Activated CD4-positive, alpha-beta T cell treated with anti-CD3 and anti-CD28 coated beads, Interleukin-2, amount 50 U/mL, for 1 hour (primary cell): ENCODE measurements around the gene SYNPR.

Experiments
- DNase-seq: peaks from one replicate; pipeline ENCODE4 v3.0.0-alpha.2; 2020

Gene SYNPR

DNA sequence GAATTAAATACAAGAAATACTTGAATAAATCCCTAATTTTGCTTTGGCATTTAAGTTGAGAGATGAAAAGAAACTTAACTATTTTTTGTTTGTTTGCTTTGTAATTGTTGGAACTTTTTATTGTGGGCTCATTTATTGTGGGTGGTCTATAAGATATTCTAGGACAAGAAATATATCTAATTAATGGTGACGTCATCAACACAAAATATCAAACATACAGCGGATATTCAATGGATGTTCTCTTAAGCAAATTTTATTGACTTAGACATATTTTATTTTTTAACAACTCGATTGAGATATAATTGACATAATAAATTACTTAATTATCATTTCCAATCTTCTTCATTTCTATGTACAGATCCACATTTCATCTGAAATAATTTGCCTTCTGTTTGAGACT, 30.0 kb downstream of the SYNPR start:
- DNase-seq, result no peak

DNA sequence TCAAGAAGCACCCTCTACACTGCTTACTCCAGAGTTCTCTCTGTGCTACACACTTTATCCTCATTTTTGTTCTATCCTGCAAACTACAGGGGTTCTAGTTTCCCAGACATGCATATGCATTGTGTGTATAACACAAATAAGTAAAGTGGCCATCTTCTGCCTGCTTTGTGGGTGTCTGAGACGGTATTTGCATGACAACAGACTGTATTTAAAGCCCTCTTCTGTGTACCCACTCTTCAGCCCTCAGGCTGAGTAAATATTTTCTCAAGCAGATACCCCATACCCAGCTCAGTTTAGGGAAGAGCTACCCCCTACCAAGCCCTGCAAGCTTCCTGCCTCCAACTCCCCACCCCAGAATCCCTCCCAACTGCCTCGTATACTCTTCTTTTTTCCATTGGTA, 31.7 kb downstream of the SYNPR start:
- no peak for DNase-seq

DNA sequence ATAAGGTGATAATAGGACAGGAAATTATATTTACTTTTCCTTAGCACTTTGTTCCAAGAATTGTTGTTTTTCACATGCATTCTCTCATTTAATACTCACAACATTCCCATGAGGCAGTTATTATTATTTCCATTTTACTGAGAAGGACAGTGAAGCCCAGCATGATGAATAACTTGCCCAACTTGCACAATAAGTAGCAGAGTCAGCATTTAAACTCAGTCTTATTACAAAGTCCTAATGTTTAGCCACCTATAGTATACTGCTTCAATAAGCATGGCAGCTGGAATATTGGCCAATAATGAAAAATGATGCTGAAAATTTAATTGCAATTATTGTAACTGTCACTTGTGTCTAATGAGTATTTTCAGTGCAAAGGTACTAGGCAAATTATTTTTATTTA, 45.7 kb downstream of the SYNPR start:
- DNase-seq, result no peak

DNA sequence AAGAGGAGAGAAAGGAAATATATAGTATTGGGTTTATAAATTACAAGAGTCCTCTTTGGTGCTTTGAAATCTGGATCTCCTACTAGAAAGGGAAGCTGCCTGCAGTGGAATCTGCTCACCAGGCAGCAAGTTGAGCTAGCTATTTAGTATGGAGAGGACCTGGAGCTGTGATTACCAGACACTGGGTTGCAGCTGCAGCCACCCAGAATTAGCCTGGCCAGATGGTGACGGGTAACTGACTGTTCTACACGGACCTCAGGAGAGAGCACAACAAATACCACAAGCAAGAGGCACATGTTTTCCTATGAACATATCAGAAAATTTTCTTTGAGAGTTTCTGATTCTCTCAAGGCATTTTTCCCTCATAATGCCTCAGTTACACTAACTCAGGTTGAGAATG, 46.5 kb downstream of the SYNPR start:
- DNase-seq, result no peak

DNA sequence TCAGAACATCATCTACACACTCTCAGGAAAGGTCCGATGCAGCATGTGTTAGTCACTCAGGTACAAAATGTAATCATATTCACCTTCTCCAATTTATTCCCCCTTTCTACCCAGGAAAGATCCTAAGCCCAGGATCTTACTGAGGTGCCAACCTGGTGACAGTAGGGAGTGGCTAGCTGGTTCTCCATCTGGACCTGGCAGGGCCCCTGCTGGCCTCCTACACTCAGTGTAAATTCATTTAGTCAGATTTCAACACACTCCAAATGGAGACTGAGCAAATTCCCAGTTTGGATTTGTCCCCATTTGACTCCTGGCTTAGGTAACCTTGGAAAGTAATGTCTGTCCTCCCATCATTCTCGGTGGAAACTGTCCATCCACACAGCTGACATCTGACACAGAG, 47.3 kb downstream of the SYNPR start:
- no peak for DNase-seq

DNA sequence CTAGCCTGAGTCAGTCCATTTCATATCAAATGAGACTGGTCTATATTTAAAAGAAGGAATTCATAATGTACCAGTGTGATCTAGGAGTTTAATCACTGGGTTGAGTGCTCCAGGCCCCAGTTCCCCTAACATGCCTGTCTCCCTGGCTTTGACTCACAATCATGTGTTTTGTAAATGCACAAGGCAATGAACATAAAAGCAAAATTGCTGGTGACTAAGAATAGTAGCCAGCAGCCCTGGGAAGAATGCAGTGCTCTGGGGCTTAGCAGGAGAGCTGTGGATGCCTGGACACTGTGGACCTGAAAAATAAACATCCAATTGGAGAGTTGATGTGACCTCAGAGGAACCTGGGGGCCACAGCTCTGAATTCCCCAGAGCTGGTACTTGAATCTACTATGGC, 50.3 kb downstream of the SYNPR start:
- no peak for DNase-seq

DNA sequence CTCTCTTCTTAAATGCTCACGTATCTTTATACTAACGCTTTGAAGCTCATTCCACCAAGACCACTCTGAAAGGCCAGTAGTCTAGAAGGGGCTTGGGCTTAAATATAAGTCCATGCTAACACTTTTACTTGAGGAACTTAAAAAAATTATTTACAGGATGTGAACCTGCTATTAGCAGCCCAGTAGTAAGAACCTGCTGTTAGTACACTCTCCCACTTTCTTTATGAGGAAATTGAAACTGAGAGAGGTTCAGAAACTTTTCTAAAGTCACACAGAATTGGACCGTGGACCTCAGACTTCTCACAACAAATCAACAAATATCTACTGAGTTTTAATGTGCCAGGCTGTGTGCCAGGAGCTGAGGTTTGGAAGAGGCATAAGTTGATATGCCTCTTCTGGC, 53.4 kb downstream of the SYNPR start:
- no peak for DNase-seq

DNA sequence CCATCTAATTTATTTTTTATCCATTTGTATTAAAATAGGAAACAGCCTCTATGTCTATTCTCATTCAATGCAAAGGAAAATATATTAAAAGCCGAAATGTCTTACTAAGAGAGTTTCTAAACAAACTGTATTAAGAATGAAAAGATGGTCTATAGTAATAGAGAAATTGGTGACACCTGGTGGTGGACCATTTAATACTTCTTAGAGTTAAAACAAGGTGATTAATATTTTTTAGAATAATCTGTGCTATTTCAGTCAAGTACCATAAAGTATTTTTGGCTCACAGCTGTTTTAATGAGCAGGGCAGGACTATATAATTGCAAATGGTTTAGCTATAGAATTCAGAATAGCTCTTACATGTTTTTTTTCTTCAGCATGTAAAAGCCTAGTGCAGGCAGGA, 55.7 kb downstream of the SYNPR start:
- DNase-seq, result no peak

DNA sequence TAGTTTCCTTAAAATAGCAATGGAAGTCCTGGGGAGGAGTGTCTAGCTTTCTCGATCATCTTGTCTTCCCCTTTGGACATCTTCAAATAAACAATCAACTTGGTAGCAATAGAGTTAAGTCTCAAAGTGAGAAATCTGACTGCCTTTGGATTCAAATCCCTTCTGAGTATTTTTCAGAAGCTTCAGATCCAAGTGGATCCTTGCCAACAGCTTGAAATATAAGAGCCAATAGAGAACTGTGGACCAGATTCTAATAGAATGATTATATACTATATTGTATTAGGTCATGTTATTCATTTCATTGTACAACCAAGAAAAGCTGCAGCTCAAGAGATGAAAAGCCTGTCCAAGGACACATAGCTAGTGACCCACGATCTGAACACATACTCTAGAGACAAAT, 60.2 kb downstream of the SYNPR start:
- no peak for DNase-seq

DNA sequence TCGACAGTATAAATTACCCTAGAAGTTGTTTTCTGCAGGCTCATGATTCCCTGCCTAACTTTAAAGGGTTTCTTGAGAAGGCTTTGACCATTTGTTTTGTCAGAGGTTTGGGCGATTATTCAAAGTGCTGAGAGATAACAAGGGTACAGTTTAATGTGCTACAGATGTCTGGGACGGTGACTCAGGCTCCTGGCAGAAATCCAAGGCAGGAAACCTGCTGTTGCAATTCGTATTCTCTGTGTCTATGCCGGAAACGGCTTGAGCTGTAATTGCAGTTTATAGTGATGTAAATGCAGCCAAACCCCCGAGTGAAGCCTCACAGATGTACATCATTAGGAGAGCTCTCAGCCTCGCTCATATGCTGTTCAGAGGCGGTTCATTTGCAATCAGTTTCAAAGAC, 65.6 kb downstream of the SYNPR start:
- DNase-seq, result peak; percentile 8

DNA sequence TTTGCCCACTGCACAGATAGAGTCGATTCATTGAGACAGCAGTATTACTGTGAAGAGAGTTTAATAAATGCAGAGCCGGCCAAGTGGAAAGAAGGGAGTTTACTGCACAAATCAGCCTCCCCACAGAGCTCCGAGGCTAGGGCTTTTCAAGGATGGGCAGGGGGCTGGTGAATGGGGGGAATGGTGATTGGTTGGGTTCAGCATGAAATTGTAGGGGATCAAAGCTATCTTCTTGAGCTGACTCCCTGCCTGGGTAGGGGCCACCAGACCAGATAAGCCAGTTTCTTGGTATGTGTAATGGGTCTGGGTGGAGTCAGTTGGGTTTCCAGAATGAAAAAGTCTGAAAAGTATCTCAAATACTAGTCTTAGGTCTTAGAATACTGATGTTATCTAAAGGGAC, 66.6 kb downstream of the SYNPR start:
- DNase-seq, result no peak

DNA sequence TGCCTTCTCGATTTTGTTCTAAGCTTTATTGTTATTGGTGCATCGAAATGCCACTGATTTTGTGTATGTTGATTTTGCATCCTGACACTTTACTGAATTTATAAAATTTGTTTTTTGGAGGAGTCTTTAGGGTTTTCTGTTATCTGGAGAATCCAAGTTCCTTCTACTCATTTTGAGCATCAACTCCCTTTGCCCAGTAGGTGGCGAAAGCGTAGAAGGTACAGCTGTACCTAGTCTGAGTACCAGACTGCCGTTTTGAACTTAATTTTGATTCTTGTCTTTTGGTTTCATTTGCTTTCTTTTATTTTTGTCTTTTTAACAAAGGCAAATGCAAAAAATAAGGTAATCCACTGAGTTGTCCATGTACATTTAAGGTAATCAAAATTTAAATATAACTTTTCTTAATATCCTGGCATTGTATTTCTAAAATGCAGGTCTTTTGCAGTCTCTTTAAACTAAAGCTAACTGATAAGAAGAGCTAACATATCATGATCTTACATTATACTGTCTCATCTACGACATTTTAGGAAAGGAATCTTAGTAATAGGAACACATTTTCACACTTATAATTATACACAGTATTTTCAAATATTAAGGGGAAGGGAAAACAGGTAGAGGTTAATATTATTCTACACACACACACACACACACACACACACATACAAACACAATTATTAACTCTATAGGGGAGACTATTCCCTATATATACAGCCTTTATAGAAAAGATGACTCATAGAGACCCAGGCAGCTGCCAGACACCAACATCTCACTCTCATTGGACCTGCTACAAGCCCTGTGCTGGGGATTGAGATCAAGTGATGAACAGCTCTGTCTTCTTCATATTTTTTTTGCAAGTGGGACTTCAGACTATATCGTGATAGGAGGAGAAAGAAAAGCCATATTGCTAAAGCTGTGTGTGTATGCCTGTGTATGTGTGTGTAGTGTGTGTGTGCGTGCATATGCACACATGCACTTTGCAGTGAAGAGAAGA, 71.8 kb downstream of the SYNPR start:
- DNase-seq, result peak; percentile 6

DNA sequence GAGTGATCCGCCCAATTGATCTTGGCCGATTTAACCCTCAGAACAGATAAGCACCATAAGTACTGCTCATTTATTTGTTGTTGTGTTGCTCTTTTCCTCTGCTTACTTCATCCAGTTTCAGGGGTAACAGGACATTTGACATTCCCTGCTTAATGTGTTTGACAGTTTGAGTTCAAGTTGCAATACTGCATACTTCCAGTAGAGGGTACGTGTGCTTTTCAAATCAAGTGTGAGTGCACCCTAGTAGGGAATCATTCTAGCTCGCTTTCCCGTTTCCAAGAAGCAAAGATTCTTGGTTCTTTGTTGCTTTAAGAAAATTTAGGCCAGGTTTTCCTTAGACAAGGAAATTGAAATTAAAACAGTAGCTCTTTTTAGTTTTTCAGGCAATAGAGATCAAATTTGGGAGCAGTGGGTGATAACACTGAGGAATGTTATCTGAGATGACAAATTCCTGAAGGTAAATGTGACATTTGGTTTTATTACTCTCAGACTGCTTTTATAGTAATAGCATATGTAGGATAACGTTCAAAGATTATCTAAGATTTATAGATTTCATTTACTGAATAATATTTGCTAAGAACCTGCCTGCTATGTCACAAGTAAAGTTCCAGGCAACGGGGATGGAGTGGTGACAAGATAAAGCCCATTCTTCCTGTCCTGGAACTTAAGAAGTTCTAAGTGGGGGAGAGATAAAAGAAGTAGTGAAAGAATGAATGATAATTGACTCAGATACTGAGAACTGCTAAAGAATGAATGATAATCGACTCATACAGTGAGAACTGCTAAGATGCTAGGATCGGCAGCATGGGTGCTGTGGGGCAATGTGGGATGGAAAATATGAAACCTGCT, 73.3 kb downstream of the SYNPR start:
- DNase-seq, result no peak

DNA sequence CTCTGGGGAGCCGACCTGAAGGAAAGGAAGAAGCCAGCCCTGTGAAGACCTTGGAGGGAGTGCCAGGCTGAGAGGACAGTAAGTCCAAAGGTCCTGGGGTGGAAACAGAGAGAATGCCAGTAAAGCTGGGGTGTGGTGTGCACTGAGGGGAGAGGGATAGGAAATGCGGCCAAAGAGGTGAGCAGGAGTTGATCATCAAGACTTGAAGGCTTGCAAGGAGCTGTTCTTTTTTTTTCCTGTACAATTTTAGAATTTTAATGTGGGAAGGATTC, 73.8 kb downstream of the SYNPR start:
- DNase-seq, result no peak

DNA sequence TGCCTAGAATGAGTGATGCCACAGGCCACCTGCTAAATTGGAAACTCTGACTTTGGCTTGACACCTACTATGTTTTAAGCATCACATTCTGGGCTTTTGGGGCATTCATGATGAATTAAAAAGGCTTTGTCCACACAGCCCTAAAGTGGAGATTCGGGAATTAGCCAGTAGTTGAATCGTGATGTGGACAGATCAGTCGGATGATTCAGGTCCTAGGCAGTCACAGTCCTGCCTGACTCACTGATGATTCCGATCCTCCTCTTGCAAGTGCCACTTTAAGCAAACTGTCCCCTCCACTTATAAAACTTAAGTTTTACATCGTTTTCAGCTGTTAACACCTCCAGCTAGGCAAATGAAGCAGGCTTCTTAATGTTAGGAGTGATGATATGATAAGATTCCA, 75.3 kb downstream of the SYNPR start:
- no peak for DNase-seq

DNA sequence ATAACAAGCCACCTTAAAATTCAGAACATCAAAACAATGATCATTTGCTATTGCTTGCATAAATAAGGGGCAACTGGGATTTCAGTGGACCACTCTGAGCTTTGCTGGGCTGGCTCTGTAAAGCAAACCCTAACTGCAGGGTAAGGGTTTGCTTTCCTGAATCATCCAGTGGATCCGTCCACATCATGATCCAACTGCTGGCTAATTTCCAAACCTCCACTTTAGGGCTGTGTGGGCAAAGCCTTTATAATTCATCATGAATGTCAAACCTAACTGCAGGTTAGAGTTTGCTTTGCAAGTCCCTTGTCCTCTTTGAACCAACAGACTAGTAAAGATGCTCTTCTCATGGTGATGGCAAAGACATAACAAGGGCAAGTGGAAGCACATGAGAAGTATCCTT, 76.1 kb downstream of the SYNPR start:
- DNase-seq, result no peak

DNA sequence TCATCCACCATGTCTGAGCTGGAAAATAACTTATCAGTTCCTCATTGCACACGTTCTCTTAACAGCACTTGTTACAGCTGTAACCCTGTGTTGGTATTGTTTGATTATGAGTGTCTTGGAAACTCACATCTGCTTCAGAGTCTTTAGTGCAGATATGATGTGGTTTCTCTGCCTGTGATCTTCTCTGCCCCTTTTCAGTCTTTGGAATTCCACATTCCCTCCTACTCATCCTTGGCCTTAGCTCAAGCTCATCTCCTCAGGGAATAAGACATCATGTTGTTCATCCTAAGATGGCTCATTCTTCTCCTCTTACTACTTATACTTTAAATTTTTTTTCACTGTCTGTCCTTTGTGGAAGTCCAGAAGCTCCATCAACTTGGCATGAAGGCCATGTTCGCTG, 77.7 kb downstream of the SYNPR start:
- no peak for DNase-seq

DNA sequence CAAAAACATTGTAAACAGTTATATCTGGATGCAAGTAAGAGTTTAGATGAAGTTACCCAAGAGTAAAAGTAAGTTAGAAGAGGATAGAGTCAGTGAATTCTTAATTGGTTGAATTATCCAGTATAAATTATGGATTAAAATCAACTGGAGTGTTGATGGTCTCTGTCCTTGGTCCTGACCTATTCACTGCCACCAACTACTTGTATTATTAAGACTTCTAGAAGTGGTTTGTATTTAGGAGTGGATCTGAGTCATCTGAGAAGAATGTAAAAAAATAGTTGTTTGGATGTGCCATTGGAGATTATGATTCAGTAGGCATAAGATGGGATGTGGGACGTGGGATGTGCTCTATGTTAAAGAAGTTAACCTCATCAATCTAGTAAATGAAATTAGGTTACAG, 86.4 kb downstream of the SYNPR start:
- no peak for DNase-seq

DNA sequence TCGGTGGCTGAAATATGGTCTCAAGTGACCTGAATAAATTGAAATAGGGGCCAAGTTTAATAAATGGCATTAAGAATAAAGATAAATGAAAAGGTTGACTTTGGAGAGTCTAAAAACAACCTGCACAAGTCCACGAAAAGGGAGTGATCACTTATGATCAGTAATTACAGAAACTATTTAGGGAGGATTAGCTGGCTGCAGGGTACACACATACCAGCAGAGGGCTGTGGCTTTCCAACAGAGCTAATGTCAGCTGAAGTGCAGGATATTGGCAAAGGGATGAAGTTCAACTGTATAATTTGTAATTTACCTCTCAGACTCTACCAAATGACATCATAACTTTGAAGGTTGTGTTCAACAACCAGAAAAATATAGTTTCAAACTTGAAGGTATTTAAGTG, 86.8 kb downstream of the SYNPR start:
- DNase-seq, result no peak

DNA sequence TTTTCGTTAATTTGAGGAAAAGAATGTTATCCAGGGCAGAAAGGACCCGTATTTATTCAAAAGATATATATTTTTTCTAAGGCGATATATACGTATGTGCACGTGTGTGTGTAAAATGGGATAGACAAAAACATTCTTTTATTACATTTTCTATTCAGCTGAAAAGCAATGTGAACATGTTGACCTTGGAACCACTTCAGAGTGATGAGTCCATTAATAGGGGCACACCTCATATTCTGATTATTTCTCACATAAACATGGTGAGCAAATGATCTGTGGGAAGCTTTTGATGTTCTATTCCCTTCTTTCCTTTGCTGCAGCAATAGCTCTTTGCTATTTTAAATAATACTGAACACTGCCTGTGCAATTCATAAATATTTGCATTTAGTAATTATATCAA, 87.6 kb downstream of the SYNPR start:
- no peak for DNase-seq

DNA sequence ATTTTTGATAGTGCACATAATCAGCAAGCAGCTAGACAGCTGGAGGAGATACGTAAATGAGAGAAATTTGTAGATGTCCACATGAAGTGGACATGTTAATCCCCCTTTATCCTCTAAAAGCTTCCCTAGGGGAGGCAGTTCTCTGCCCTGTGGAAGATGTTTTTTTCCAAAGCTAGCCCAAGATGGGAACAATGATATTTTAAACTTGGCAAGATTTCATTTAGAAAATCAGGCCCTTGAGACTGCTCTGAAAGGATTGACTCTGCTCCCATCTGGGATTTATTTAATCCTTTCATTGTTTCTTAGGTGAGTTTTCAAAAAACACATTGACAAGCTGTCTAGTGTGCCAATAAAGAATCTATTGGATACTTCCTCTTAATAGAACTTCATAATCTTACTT, 92.0 kb downstream of the SYNPR start:
- DNase-seq, result no peak

DNA sequence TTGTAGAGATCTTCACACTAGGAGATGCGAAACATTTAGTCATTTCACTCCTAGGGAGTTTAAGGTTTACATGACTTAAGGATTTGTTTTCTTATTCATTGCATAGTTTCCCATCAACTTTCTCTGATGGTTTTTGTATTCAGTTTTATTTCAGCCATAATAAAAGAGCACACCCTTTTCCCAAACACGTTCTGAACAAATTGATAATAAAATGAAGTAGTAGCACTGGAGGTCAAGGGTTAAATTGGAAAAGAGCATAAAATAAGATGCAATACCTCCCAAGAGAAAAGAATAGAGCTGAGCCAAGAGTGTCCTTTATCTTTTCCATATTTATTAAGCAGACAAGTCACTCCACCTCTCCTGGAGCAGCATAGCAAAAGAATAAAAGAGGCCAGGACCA, 104.9 kb downstream of the SYNPR start:
- DNase-seq, result no peak

DNA sequence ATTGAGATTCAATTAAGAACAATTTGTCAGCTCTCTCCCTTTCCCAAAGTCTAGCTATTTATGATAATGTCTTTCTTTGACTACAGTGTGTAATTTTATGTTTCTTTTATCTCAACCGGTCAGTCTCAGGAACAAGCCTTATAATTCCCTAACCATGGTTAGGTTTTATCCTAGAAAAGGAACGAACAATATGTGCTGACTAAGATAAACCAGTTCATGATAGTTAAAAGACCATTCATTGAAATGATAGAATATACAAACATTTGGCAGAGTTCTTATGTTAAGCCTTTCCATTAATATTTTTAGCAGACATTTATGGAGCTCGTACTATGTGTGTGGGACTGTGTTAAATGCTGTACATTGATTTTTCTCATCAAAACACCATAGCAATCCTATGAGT, 106.3 kb downstream of the SYNPR start:
- no peak for DNase-seq

DNA sequence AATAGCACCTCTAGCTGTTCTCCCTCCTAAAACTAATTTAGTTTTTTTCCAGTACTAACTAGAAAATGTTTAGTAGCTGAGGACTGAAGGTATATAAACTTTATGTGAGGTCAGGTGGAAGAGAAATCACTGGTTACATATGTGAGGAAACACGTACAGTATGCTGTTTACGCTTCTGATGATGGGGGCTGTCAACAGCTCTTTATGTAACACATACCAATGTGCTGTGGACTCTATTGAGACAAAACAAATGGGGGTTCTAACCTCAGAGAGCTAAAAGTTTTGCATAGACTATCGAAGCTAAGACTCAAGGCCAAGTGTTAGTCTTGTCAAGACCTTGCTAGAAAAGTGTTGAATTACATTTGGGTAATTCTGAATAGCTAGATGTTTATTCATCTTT, 107.5 kb downstream of the SYNPR start:
- no peak for DNase-seq

DNA sequence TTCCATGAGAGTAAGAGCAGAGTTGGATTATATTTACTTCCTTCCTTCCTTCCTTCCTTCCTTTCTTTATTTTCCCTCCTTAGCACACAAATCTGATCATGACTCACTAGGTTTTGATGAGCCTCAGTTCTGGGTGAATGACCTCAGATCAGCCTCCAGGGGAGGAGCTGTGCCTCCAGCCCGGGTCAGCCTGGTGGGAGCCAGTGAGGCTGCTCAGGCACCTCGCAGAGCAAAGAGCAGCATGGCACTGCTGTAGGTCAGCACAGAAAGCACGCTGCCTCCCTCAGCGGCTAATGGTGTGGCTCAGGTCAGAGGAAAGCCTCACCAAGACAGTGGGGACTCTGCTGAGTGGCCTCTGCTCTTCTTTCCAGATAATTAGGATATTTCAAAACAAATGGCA, 108.5 kb downstream of the SYNPR start:
- no peak for DNase-seq
